Measurements from ENCODE around the gene YWHAB.

The YWHAB gene

GRCh38 chr20:44885392-44886265 is at the start of gene YWHAB:
Gene YWHAB (plus strand): TSS chr20:44885705. CDS start chr20:44901534, 15,829 bp downstream.
- in situ Hi-C loops (cut with HindIII; ENCODE audit: low sequenced_read_pairs), result no loop called here
- no peak for TF ChIP-seq CTCF (IDR thresholded peaks at IDR 0.05; ENCODE audit: low read depth, low read length)
- DNase-seq (ENCODE audit: low read depth, low spot score), result peak; percentile 98
- H3K4me3 ChIP-seq (ENCODE audit: low read depth, low read length), result peak within 1 kb of the TSS; percentile 97

GRCh38 chr20:44836601-44837120 is 48.8 kb upstream of the YWHAB start:
- in situ Hi-C loops (cut with HindIII; ENCODE audit: low sequenced_read_pairs), result no loop called here
- H3K4me3 ChIP-seq (ENCODE audit: low read depth, low read length), result no peak overlapping the region
- TF ChIP-seq CTCF (IDR thresholded peaks at IDR 0.05; ENCODE audit: low read depth, low read length), result no peak
- no peak for DNase-seq (ENCODE audit: low read depth, low spot score)

GRCh38 chr20:44837946-44838345 is 47.6 kb upstream of the YWHAB start:
- in situ Hi-C loops (cut with HindIII; ENCODE audit: low sequenced_read_pairs), result no loop called here
- no peak for DNase-seq (ENCODE audit: low read depth, low spot score)
- no peak for TF ChIP-seq CTCF (IDR thresholded peaks at IDR 0.05; ENCODE audit: low read depth, low read length)
- H3K4me3 ChIP-seq (ENCODE audit: low read depth, low read length), result no peak overlapping the region

GRCh38 chr20:44838521-44838920 is 47.0 kb upstream of the YWHAB start:
- DNase-seq (ENCODE audit: low read depth, low spot score), result no peak
- in situ Hi-C loops (cut with HindIII; ENCODE audit: low sequenced_read_pairs), result no loop called here
- no peak overlapping the region for H3K4me3 ChIP-seq (ENCODE audit: low read depth, low read length)
- no peak for TF ChIP-seq CTCF (IDR thresholded peaks at IDR 0.05; ENCODE audit: low read depth, low read length)

GRCh38 chr20:44839481-44839880 is 46.0 kb upstream of the YWHAB start:
- H3K4me3 ChIP-seq (ENCODE audit: low read depth, low read length), result no peak overlapping the region
- in situ Hi-C loops (cut with HindIII; ENCODE audit: low sequenced_read_pairs), result no loop called here
- TF ChIP-seq CTCF (IDR thresholded peaks at IDR 0.05; ENCODE audit: low read depth, low read length), result no peak
- DNase-seq (ENCODE audit: low read depth, low spot score), result no peak

- in situ Hi-C loops (cut with HindIII; ENCODE audit: low sequenced_read_pairs), result no loop called here
- no peak for TF ChIP-seq CTCF (IDR thresholded peaks at IDR 0.05; ENCODE audit: low read depth, low read length)
- no peak overlapping the region for H3K4me3 ChIP-seq (ENCODE audit: low read depth, low read length)
- DNase-seq (ENCODE audit: low read depth, low spot score), result no peak
Measured at GRCh38 chr20:44840826-44841225, 44.7 kb upstream of the YWHAB start.
